ENCODE results near the gene MBD6.
"Not testable (repeated sequence)": the region's sequence is repeated elsewhere in the genome, so short reads cannot be mapped to it uniquely, and the experiment has no call there.

MBD6 gene

GRCh38 chr12:57564178-57564740 is 41.6 kb downstream of the MBD6 start:
- TF ChIP-seq CTCF (conservative IDR thresholded peaks at IDR 0.05; ENCODE audit: low read depth): no peak
- no peak overlapping the region for H3K27ac ChIP-seq
- ChIA-PET POLR2A (ENCODE audit: low non-redundant PET) (no interaction called here), CTCF (interaction anchor here (0.6 to 1.1 kb wide), 4 partner anchors 19 to 81 kb away, joined by 3 to 5 read pairs (median 3); partner anchors contain the start of gene B4GALNT1)
- no peak for DNase-seq (ENCODE audit: low spot score)

GRCh38 chr12:57568838-57569237 is 46.2 kb downstream of the MBD6 start:
- no peak for TF ChIP-seq CTCF (conservative IDR thresholded peaks at IDR 0.05; ENCODE audit: low read depth)
- no peak for DNase-seq (ENCODE audit: low spot score)
- ChIA-PET POLR2A (ENCODE audit: low non-redundant PET) (no interaction called here), CTCF (interaction anchor here (0.9 kb wide), 1 partner anchor 15 kb away, joined by 3 read pairs; no protein-coding TSS in a partner anchor)
- H3K27ac ChIP-seq: no peak overlapping the region

- H3K27ac ChIP-seq: no peak overlapping the region
- no peak for DNase-seq (ENCODE audit: low spot score)
- ChIA-PET POLR2A (ENCODE audit: low non-redundant PET) (no interaction called here), CTCF (interaction anchor here (2.3 kb wide), 1 partner anchor 13 kb away, joined by 14 read pairs; no protein-coding TSS in a partner anchor)
- TF ChIP-seq CTCF (conservative IDR thresholded peaks at IDR 0.05; ENCODE audit: low read depth): no peak
Measured at GRCh38 chr12:57569858-57570257, 47.2 kb downstream of the MBD6 start.

- CTCF ChIA-PET: interaction anchor here (1.1 to 2.3 kb wide), 2 partner anchors 13 to 62 kb away, joined by 3 to 14 read pairs; partner anchors contain the start of gene B4GALNT1
- H3K27ac ChIP-seq; DNase-seq (ENCODE audit: low spot score); POLR2A ChIA-PET (ENCODE audit: low non-redundant PET): not testable (repeated sequence)
Measured at GRCh38 chr12:57570438-57570837, 47.8 kb downstream of the MBD6 start.

- TF ChIP-seq CTCF (conservative IDR thresholded peaks at IDR 0.05; ENCODE audit: low read depth): no peak
- no peak overlapping the region for H3K27ac ChIP-seq
- ChIA-PET POLR2A (ENCODE audit: low non-redundant PET) (no interaction called here), CTCF (interaction anchor here (0.6 to 2.3 kb wide), 5 partner anchors 11 to 204 kb away, joined by 3 to 14 read pairs (median 5); no protein-coding TSS in a partner anchor)
- DNase-seq (ENCODE audit: low spot score): no peak
Measured at GRCh38 chr12:57571926-57572762, 49.5 kb downstream of the MBD6 start.

GRCh38 chr12:57574795-57575194 is 52.2 kb downstream of the MBD6 start:
- DNase-seq (ENCODE audit: low spot score): no peak
- no peak for TF ChIP-seq CTCF (conservative IDR thresholded peaks at IDR 0.05; ENCODE audit: low read depth)
- ChIA-PET CTCF (interaction anchor here (0.6 to 1.1 kb wide), 3 partner anchors 9 to 1367 kb away, joined by 3 to 5 read pairs (median 3); no protein-coding TSS in a partner anchor), POLR2A (ENCODE audit: low non-redundant PET) (no interaction called here)
- H3K27ac ChIP-seq: no peak overlapping the region
